H9 (cell line): ENCODE measurements around the gene FPGS. TPM values are rescaled to one million over a fixed set of nuclear protein-coding genes. Genes with fewer than 3 reads are reported as not detected.

Experiments
- DNase-seq: peaks from one replicate; pipeline ENCODE4 v3.0.0-alpha.2; 2017
- H2AFZ ChIP-seq: one replicate; pipeline ENCODE4 v1.6.1; 2013; ENCODE audit warnings: mild to moderate bottlenecking, low read length, control low read depth, moderate library complexity
- H2AK5ac ChIP-seq: 2 replicates; pipeline ENCODE4 v1.6.1; 2013; ENCODE audit warnings: low read length, control low read depth, mixed read lengths; ENCODE audit not compliant: insufficient read length
- H2BK120ac ChIP-seq: one replicate; pipeline ENCODE4 v1.6.1; 2013; ENCODE audit warnings: low read depth, mild to moderate bottlenecking, low read length, control low read depth, inconsistent platforms; ENCODE audit not compliant: poor library complexity, severe bottlenecking
- H2BK12ac ChIP-seq: 2 replicates; pipeline ENCODE4 v1.6.1; 2013; ENCODE audit warnings: low read length, control low read depth, mixed read lengths, low read depth; ENCODE audit not compliant: insufficient read length
- H2BK15ac ChIP-seq: 2 replicates; pipeline ENCODE4 v1.6.1; 2013; ENCODE audit warnings: low read depth, low read length, control low read depth
- H2BK20ac ChIP-seq: one replicate; pipeline ENCODE4 v1.6.1; 2013; ENCODE audit warnings: low read depth, mild to moderate bottlenecking, low read length, control low read depth, inconsistent platforms; ENCODE audit not compliant: poor library complexity, severe bottlenecking
- H2BK5ac ChIP-seq: 2 replicates; pipeline ENCODE4 v1.6.1; 2013; ENCODE audit warnings: low read length, control low read depth, mixed read lengths; ENCODE audit not compliant: insufficient read length
- H3K14ac ChIP-seq: 2 replicates; pipeline ENCODE4 v1.6.1; 2013; ENCODE audit warnings: low read length, control low read depth; ENCODE audit not compliant: insufficient read depth
- H3K18ac ChIP-seq: 2 replicates; pipeline ENCODE4 v1.6.1; 2013; ENCODE audit warnings: low read depth, mild to moderate bottlenecking, mixed read lengths, low read length, control low read depth; ENCODE audit not compliant: insufficient read length
- H3K23ac ChIP-seq: 2 replicates; pipeline ENCODE4 v1.6.1; 2013; ENCODE audit warnings: low read length, control low read depth, mixed read lengths, low read depth; ENCODE audit not compliant: insufficient read length
- H3K23me2 ChIP-seq: 2 replicates; pipeline ENCODE4 v1.6.1; 2013; ENCODE audit warnings: low read depth, mild to moderate bottlenecking, mixed read lengths, low read length, control low read depth; ENCODE audit not compliant: insufficient read length, poor library complexity, severe bottlenecking
- H3K27ac ChIP-seq: 2 replicates; pipeline ENCODE4 v1.5.1; 2013; ENCODE audit warnings: low read length, control low read depth, mixed read lengths, low read depth; ENCODE audit not compliant: insufficient read length
- H3K27me3 ChIP-seq: 2 replicates; pipeline ENCODE4 v1.6.1; 2013; ENCODE audit warnings: low read length, control low read depth, inconsistent platforms; ENCODE audit not compliant: insufficient read depth
- H3K4ac ChIP-seq: 2 replicates; pipeline ENCODE4 v1.6.1; 2013; ENCODE audit warnings: low read depth, mild to moderate bottlenecking, control low read depth, inconsistent platforms, low read length, moderate library complexity
- H3K4me1 ChIP-seq: 2 replicates; pipeline ENCODE4 v1.6.1; 2013; ENCODE audit warnings: low read length, control low read depth, inconsistent platforms; ENCODE audit not compliant: insufficient read depth
- H3K4me2 ChIP-seq: 2 replicates; pipeline ENCODE4 v1.6.1; 2013; ENCODE audit warnings: low read length, control low read depth, mixed read lengths; ENCODE audit not compliant: insufficient read length, insufficient read depth
- H3K56ac ChIP-seq: 2 replicates; pipeline ENCODE4 v1.6.1; 2013; ENCODE audit warnings: low read depth, mild to moderate bottlenecking, mixed read lengths, low read length, control low read depth; ENCODE audit not compliant: insufficient read length
- H3K79me1 ChIP-seq: 2 replicates; pipeline ENCODE4 v1.6.1; 2013; ENCODE audit warnings: low read depth, mild to moderate bottlenecking, moderate library complexity, low read length, control low read depth, inconsistent platforms; ENCODE audit not compliant: insufficient read depth, poor library complexity, severe bottlenecking
- H3K79me2 ChIP-seq: 2 replicates; pipeline ENCODE4 v1.6.1; 2013; ENCODE audit warnings: low read length, control low read depth, inconsistent platforms; ENCODE audit not compliant: insufficient read depth
- H3K9ac ChIP-seq: 2 replicates; pipeline ENCODE4 v1.6.1; 2013; ENCODE audit warnings: low read length, control low read depth, mixed read lengths; ENCODE audit not compliant: insufficient read length; ENCODE audit errors: extremely low read depth
- H3K9me3 ChIP-seq: one replicate; pipeline ENCODE4 v1.6.1; 2013; ENCODE audit warnings: low read depth, low read length, inconsistent platforms; ENCODE audit not compliant: control insufficient read depth
- H3T11ph ChIP-seq: one replicate; pipeline ENCODE4 v1.6.1; 2013; ENCODE audit warnings: mild to moderate bottlenecking, low read length, control low read depth, inconsistent platforms
- H4K20me1 ChIP-seq: one replicate; pipeline ENCODE4 v1.6.1; 2013; ENCODE audit not compliant: control insufficient read depth, insufficient read length, insufficient read depth
- H4K5ac ChIP-seq: 2 replicates; pipeline ENCODE4 v1.6.1; 2013; ENCODE audit warnings: low read depth, mild to moderate bottlenecking, mixed read lengths, low read length, control low read depth; ENCODE audit not compliant: insufficient read length
- H4K8ac ChIP-seq: replicated peaks from 2 replicates; pipeline ENCODE4 v1.6.1; 2013; ENCODE audit warnings: low read length, control low read depth, mixed read lengths, low read depth; ENCODE audit not compliant: insufficient read length
- H4K91ac ChIP-seq: 2 replicates; pipeline ENCODE4 v1.6.1; 2013; ENCODE audit warnings: low read depth, mild to moderate bottlenecking, moderate library complexity, mixed read lengths, low read length, control low read depth; ENCODE audit not compliant: insufficient read length
- H3K27ac Mint-ChIP-seq, 3 experiments: 2 replicates in 2 of 3; 3 replicates in 1 of 3; pipeline ENCODE4 v1.8.0; 2020 to 2021; ENCODE audit warnings: mixed read lengths in 3 of 3, mild to moderate bottlenecking in 1 of 3, moderate library complexity in 1 of 3
- H3K27me3 Mint-ChIP-seq: 2 replicates; pipeline ENCODE4 v1.8.0; 2021; ENCODE audit warnings: low read depth, mild to moderate bottlenecking, moderate library complexity, mixed read lengths
- H3K36me3 Mint-ChIP-seq, 3 experiments: 2 replicates in 2 of 3; 3 replicates in 1 of 3; pipeline ENCODE4 v1.8.0; 2020 to 2021; ENCODE audit warnings: low read depth in 3 of 3, mixed read lengths in 3 of 3; ENCODE audit not compliant: insufficient read depth in 1 of 3
- H3K4me1 Mint-ChIP-seq, 2 experiments: 2 replicates each; pipeline ENCODE4 v1.8.0; 2020; ENCODE audit warnings: mixed read lengths in 2 of 2
- H3K4me3 Mint-ChIP-seq, 2 experiments: 2 replicates in 1 of 2; 3 replicates in 1 of 2; pipeline ENCODE4 v1.8.0; 2020 to 2021; ENCODE audit warnings: mild to moderate bottlenecking in 2 of 2, mixed read lengths in 2 of 2, moderate library complexity in 1 of 2
- H3K9me3 Mint-ChIP-seq, 2 experiments: 2 replicates in 1 of 2; 3 replicates in 1 of 2; pipeline ENCODE4 v1.8.0; 2020; ENCODE audit warnings: mild to moderate bottlenecking in 2 of 2, mixed read lengths in 2 of 2, moderate library complexity in 1 of 2
- WGBS: extraction: QIAGEN DNeasy Blood & Tissue Kit; methylation state at CpG from one replicate; pipeline ENCODE4 v1.1.7; 2013; ENCODE audit warnings: missing lambda C conversion rate, low lambda C conversion rate, mixed read lengths; ENCODE audit not compliant: insufficient read length; ENCODE audit errors: extremely low coverage; 5-methylcytosine and 5-hydroxymethylcytosine counted together
- total RNA-seq: library from RNA; stranded (reverse); gene quantifications from 2 replicates; pipeline ENCODE4 v1.2.1, GENCODE V29; 2021
- TF ChIP-seq, protein P1 (sequence below): fragments of 200-600 bp; sonication (generic); conservative IDR thresholded peaks from 3 replicates; pipeline ENCODE4 v1.8.0; 2021; ENCODE audit warnings: antibody characterized with exemption, mild to moderate bottlenecking

The FPGS gene
- total RNA-seq, 1 experiment from 2014 or later = 68.4 TPM

DNA sequence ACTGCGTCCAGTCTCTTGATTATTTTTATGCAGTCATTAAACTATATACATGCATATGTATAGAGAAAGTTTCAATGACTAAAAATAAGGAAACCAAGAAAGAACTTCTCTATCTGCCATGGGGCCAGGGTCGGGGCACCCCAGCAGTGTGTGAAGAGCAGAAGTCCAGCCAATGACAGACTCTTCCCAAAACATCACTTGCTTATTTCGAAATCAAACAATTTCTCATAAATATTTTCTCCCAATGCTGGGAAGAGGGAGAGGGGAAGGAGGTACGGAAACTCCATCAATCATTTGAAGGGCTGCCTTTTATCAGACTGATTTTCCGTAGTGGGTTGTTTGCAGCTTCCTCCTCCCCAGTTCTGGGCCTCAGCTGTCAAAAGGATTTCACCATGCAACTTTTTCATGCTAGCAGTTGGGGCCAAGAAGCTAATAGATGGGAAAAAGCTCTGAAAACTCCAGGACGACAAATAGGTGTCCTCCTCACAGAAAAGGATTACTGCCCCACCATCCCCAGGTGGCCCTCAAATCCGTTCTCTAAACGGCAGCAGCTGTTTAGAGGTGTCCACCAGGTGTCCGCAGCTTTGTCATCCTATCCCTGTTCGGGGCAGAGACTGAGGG is 617 bp upstream of the FPGS start:
- Histone ChIP-seq H2BK15ac (no peak overlapping the region), H3K9me3 (no peaks in the 10 kb centered on the region), H3K9ac (no peak overlapping the region), H3K27me3 (no peaks in the 10 kb centered on the region), H2BK20ac (no peak overlapping the region), H3K4ac (no peak overlapping the region), H3K4me1 (peaks cover 3% of the 10 kb centered on the region; the same call in 1 of the 2 replicates), H3K79me2 (peaks cover 5% of the 10 kb centered on the region; the same call in 1 of the 2 replicates), H3K23ac (no peak overlapping the region), H2BK12ac (no peak overlapping the region), H3K4me2 (peak overlapping the region; percentile 97), H3T11ph (no peak overlapping the region), H2BK5ac (no peak overlapping the region), H4K91ac (no peak overlapping the region), H2BK120ac (no peak overlapping the region), H4K8ac (no peak overlapping the region), H4K20me1 (no peaks in the 10 kb centered on the region), H3K14ac (peak overlapping the region; percentile 49; the same call in 1 of the 2 replicates), H2AK5ac (no peak overlapping the region), H3K79me1 (peaks cover 3% of the 10 kb centered on the region), H4K5ac (no peak overlapping the region), H3K18ac (peak overlapping the region; percentile 28), H3K56ac (no peak overlapping the region), H3K27ac (no peak overlapping the region), H3K23me2 (peaks cover 6% of the 10 kb centered on the region), H2AFZ (no peak overlapping the region)
- no CpG with 5 or more reads among the region's 10 CpGs for WGBS
- Mint-ChIP-seq H3K4me1 (peaks cover 8 to 15% of the 10 kb centered on the region in 2 experiments), H3K9me3 (no peaks in the 10 kb centered on the region), H3K36me3 (peaks cover 10 to 12% (median 11%) of the 10 kb centered on the region in 3 experiments), H3K27me3 (peaks cover 4% of the 10 kb centered on the region; the same call in 1 of the 2 replicates), H3K27ac (peak overlapping the region; percentile 72 to 97 (median 92); a peak in 6 of 7 replicates), H3K4me3 (peak overlapping the region; percentile 77 to 97)
- TF ChIP-seq, protein P1, sequence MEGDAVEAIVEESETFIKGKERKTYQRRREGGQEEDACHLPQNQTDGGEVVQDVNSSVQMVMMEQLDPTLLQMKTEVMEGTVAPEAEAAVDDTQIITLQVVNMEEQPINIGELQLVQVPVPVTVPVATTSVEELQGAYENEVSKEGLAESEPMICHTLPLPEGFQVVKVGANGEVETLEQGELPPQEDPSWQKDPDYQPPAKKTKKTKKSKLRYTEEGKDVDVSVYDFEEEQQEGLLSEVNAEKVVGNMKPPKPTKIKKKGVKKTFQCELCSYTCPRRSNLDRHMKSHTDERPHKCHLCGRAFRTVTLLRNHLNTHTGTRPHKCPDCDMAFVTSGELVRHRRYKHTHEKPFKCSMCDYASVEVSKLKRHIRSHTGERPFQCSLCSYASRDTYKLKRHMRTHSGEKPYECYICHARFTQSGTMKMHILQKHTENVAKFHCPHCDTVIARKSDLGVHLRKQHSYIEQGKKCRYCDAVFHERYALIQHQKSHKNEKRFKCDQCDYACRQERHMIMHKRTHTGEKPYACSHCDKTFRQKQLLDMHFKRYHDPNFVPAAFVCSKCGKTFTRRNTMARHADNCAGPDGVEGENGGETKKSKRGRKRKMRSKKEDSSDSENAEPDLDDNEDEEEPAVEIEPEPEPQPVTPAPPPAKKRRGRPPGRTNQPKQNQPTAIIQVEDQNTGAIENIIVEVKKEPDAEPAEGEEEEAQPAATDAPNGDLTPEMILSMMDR = peak; percentile 53; the same call in 2 of the 3 replicates
- no peak for DNase-seq
